Lower lobe of right lung (tissue), 2 donors: Measurements from ENCODE around the gene HYOU1. TPM values are rescaled to one million over a fixed set of nuclear protein-coding genes. Genes with fewer than 3 reads are reported as not detected.
A peak's percentile ranks its signal among the peaks of the same experiment; 100 is the strongest.
"Not testable (repeated sequence)": the region's sequence is repeated elsewhere in the genome, so short reads cannot be mapped to it uniquely, and the experiment has no call there.

ENCODE experiments used
- ATAC-seq, 2 donors: fragments of 200-7000 bp; cut with Tn5 transposase; one replicate each; pipeline ENCODE4 v1.9.1; 2020 to 2022; ENCODE audit warnings: mild to moderate bottlenecking in 2 of 2, moderate library complexity in 2 of 2
- DNase-seq: peaks from one replicate; pipeline ENCODE4 v3.0.0-alpha.2; 2020
- H3K27ac ChIP-seq: fragments of 200-600 bp; one replicate; pipeline ENCODE4 v1.8.0; 2022
- H3K27me3 ChIP-seq: fragments of 200-600 bp; one replicate; pipeline ENCODE4 v1.8.0; 2022; ENCODE audit warnings: low read depth
- H3K36me3 ChIP-seq: fragments of 200-600 bp; one replicate; pipeline ENCODE4 v1.8.0; 2022; ENCODE audit warnings: mild to moderate bottlenecking
- H3K4me1 ChIP-seq: fragments of 200-600 bp; one replicate; pipeline ENCODE4 v1.8.0; 2022
- H3K4me3 ChIP-seq: fragments of 200-600 bp; one replicate; pipeline ENCODE4 v1.8.0; 2022; ENCODE audit warnings: mild to moderate bottlenecking
- H3K9me3 ChIP-seq: fragments of 200-600 bp; one replicate; pipeline ENCODE4 v1.8.0; 2022
- CTCF ChIP-seq: fragments of 200-600 bp; IDR thresholded peaks from one replicate; pipeline ENCODE4 v1.8.0; 2022; ENCODE audit warnings: antibody characterized with exemption, mild to moderate bottlenecking
- intact Hi-C: fragments of 100-400 bp; cut with DNase I; formaldehyde crosslinking; loops from one replicate; pipeline ENCODE4 v1.11.0; 2022
- total RNA-seq: library from RNA; stranded (reverse); fragmentation: NEBNext Ultra II Directional; extraction: Animal tissue kit (Norgen Biotek cat#: 25700); gene quantifications from one replicate; pipeline ENCODE4 v1.2.1, GENCODE V29; 2021
- donor health status: DM: no; HTN: yes; CAD: no; lungs with severe emphysema.

HYOU1 gene
- total RNA-seq, 1 donor from 2014 or later, result 115 TPM

- ATAC-seq, result no peak
- peaks cover 22% of the 10 kb centered on the region for H3K4me1 ChIP-seq
- intact Hi-C loops, result no loop called here
- no peak for TF ChIP-seq CTCF
- no peak overlapping the region for H3K4me3 ChIP-seq
- no peaks in the 10 kb centered on the region for H3K9me3 ChIP-seq
- peaks cover 8% of the 10 kb centered on the region for H3K36me3 ChIP-seq
- no peaks in the 10 kb centered on the region for H3K27me3 ChIP-seq
- H3K27ac ChIP-seq, result no peak overlapping the region
- no peak for DNase-seq
Measured at GRCh38 chr11:119062779-119063178, 5.8 kb upstream of the HYOU1 start.

- no peak for TF ChIP-seq CTCF
- H3K9me3 ChIP-seq, result no peaks in the 10 kb centered on the region
- intact Hi-C loops, result no loop called here
- DNase-seq (no peak), ATAC-seq (no peak)
- no peak overlapping the region for H3K4me3 ChIP-seq
- peaks cover 8% of the 10 kb centered on the region for H3K36me3 ChIP-seq
- no peaks in the 10 kb centered on the region for H3K27me3 ChIP-seq
- H3K4me1 ChIP-seq, result peaks cover 18% of the 10 kb centered on the region
- H3K27ac ChIP-seq, result no peak overlapping the region
Measured at GRCh38 chr11:119061256-119061655, 4.3 kb upstream of the HYOU1 start.

GRCh38 chr11:119059128-119059527 lies 2.1 kb upstream of the HYOU1 start:
- H3K9me3 ChIP-seq, H3K27ac ChIP-seq, ATAC-seq, intact Hi-C loops, H3K27me3 ChIP-seq, H3K4me3 ChIP-seq, DNase-seq: not testable (repeated sequence)
- H3K36me3 ChIP-seq, result peaks cover 22% of the 10 kb centered on the region
- H3K4me1 ChIP-seq, result peaks cover 25% of the 10 kb centered on the region

GRCh38 chr11:119056421-119056999 lies 495 bp downstream of the HYOU1 start:
- Histone ChIP-seq H3K9me3 (no peaks in the 10 kb centered on the region), H3K4me3 (peak overlapping the region; percentile 94), H3K4me1 (peaks cover 25% of the 10 kb centered on the region), H3K27ac (peak overlapping the region; percentile 90), H3K36me3 (peaks cover 48% of the 10 kb centered on the region), H3K27me3 (no peaks in the 10 kb centered on the region)
- peak; percentile 34 to 67 for ATAC-seq
- intact Hi-C loops, result no loop called here
- peak; percentile 16 for TF ChIP-seq CTCF
- DNase-seq, result peak; percentile 65

- H3K27me3 ChIP-seq, result no peaks in the 10 kb centered on the region
- peaks cover 25% of the 10 kb centered on the region for H3K4me1 ChIP-seq
- peak overlapping the region; percentile 90 for H3K27ac ChIP-seq
- peak overlapping the region; percentile 94 for H3K4me3 ChIP-seq
- intact Hi-C loops, result no loop called here
- peaks cover 49% of the 10 kb centered on the region for H3K36me3 ChIP-seq
- no peak for TF ChIP-seq CTCF
- DNase-seq (no peak), ATAC-seq (no peak)
- no peaks in the 10 kb centered on the region for H3K9me3 ChIP-seq
Measured at GRCh38 chr11:119055901-119056300, 1.1 kb downstream of the HYOU1 start.

GRCh38 chr11:119054418-119054817 lies 2.6 kb downstream of the HYOU1 start:
- H3K36me3 ChIP-seq, result peaks cover 61% of the 10 kb centered on the region
- no peaks in the 10 kb centered on the region for H3K9me3 ChIP-seq
- ATAC-seq (no peak), DNase-seq (no peak)
- no peaks in the 10 kb centered on the region for H3K27me3 ChIP-seq
- no peak for TF ChIP-seq CTCF
- intact Hi-C loops, result no loop called here
- H3K27ac ChIP-seq, result no peak overlapping the region
- peaks cover 25% of the 10 kb centered on the region for H3K4me1 ChIP-seq
- H3K4me3 ChIP-seq, result no peak overlapping the region
